ENCODE data around the gene SLC27A5. TPM values are rescaled to one million over a fixed set of nuclear protein-coding genes. Genes with fewer than 3 reads are reported as not detected.
A peak's percentile ranks its signal among the peaks of the same experiment; 100 is the strongest.

The SLC27A5 gene
- total RNA-seq, 8 experiments from 2014 or later = 11.0 to 26.3 (median 20.2) TPM

GRCh38 chr19:58482372-58482771, 29.4 kb downstream of the SLC27A5 start:
- no peak for ATAC-seq (replicated peaks in 6 of 8)
- WGBS, 10 experiments = 20 to 100% (median 79%) methylated on average over 1 to 6 of the region's 7 CpGs; no CpG with 5 or more reads in 6 of the 10 experiments
- Histone ChIP-seq H3K27ac (no peak overlapping the region), H3K4me3 (no peak overlapping the region), H3K4me1 (replicated peaks in 1 of 2) (peaks cover under 1 to 3% of the 10 kb centered on the region in 2 donors)
- in situ Hi-C loops (cut with MboI; ENCODE audit: low pct_unique_long_range_greater_than_20kb in 2 of 9, low sequenced_read_pairs in 9 of 9, unreplicated experiment in 9 of 9) = no loop called here

- ATAC-seq (replicated peaks in 6 of 8) = no peak
- in situ Hi-C loops (cut with MboI; ENCODE audit: low pct_unique_long_range_greater_than_20kb in 2 of 9, low sequenced_read_pairs in 9 of 9, unreplicated experiment in 9 of 9) = no loop called here
- Histone ChIP-seq H3K27ac (no peak overlapping the region), H3K4me3 (no peak overlapping the region), H3K4me1 (replicated peaks in 1 of 2) (peaks cover 9 to 12% of the 10 kb centered on the region in 2 donors)
- 100% methylated on average over 1 of the region's 2 CpGs; no CpG with 5 or more reads in 8 of the 10 experiments for whole genome bisulfite sequencing, 10 experiments
Measured at GRCh38 chr19:58480831-58481230, 31.0 kb downstream of the SLC27A5 start.

- in situ Hi-C loops (cut with MboI; ENCODE audit: low pct_unique_long_range_greater_than_20kb in 2 of 9, low sequenced_read_pairs in 9 of 9, unreplicated experiment in 9 of 9) = no loop called here
- Histone ChIP-seq H3K27ac (no peak overlapping the region), H3K4me1 (replicated peaks in 1 of 2) (peaks cover 9 to 12% of the 10 kb centered on the region in 2 donors), H3K4me3 (no peak overlapping the region)
- ATAC-seq (replicated peaks in 6 of 8) = no peak
- WGBS, 10 experiments = 95 to 100% methylated on average over 1 to 7 of the region's 20 CpGs; no CpG with 5 or more reads in 8 of the 10 experiments
Measured at GRCh38 chr19:58480481-58480830, 31.3 kb downstream of the SLC27A5 start.

GRCh38 chr19:58479736-58480480, 31.9 kb downstream of the SLC27A5 start:
- WGBS, 10 experiments = 80 to 90% methylated on average over 2 to 3 of the region's 28 CpGs; no CpG with 5 or more reads in 8 of the 10 experiments
- H3K4me1 ChIP-seq (replicated peaks in 1 of 2) = peaks cover 14 to 17% of the 10 kb centered on the region in 2 donors
- ATAC-seq (replicated peaks in 6 of 8) = no peak
- in situ Hi-C loops (cut with MboI; ENCODE audit: low pct_unique_long_range_greater_than_20kb in 2 of 9, low sequenced_read_pairs in 9 of 9, unreplicated experiment in 9 of 9) = no loop called here
- no peak overlapping the region for H3K4me3 ChIP-seq
- no peak overlapping the region for H3K27ac ChIP-seq

- ATAC-seq (replicated peaks in 6 of 8) = no peak
- Histone ChIP-seq H3K4me3 (no peak overlapping the region), H3K4me1 (replicated peaks in 1 of 2) (peaks cover 14 to 18% of the 10 kb centered on the region in 2 donors), H3K27ac (no peak overlapping the region)
- in situ Hi-C loops (cut with MboI; ENCODE audit: low pct_unique_long_range_greater_than_20kb in 2 of 9, low sequenced_read_pairs in 9 of 9, unreplicated experiment in 9 of 9) = no loop called here
- WGBS, 10 experiments = 0 to 100% (median 60%) methylated on average over 1 of the region's 7 CpGs; no CpG with 5 or more reads in 5 of the 10 experiments
Measured at GRCh38 chr19:58479303-58479702, 32.5 kb downstream of the SLC27A5 start.

GRCh38 chr19:58477871-58478270, 33.9 kb downstream of the SLC27A5 start:
- Histone ChIP-seq H3K27ac (no peak overlapping the region), H3K4me1 (replicated peaks in 1 of 2) (peaks cover 14 to 18% of the 10 kb centered on the region in 2 donors), H3K4me3 (no peak overlapping the region)
- in situ Hi-C loops (cut with MboI; ENCODE audit: low pct_unique_long_range_greater_than_20kb in 2 of 9, low sequenced_read_pairs in 9 of 9, unreplicated experiment in 9 of 9) = no loop called here
- WGBS, 10 experiments = 100% methylated on average over 1 of the region's 1 CpG; no CpG with 5 or more reads in 9 of the 10 experiments
- ATAC-seq (replicated peaks in 6 of 8) = no peak

GRCh38 chr19:58477130-58477529, 34.7 kb downstream of the SLC27A5 start:
- Histone ChIP-seq H3K27ac (peak overlapping the region; percentile 88 to 95), H3K4me3 (peak overlapping the region in 4 of 5 donors; percentile 45 to 53 (median 50)), H3K4me1 (replicated peaks in 1 of 2) (peaks cover 14 to 18% of the 10 kb centered on the region in 2 donors)
- in situ Hi-C loops (cut with MboI; ENCODE audit: low pct_unique_long_range_greater_than_20kb in 2 of 9, low sequenced_read_pairs in 9 of 9, unreplicated experiment in 9 of 9) = no loop called here
- WGBS, 10 experiments = 40 to 100% (median 81%) methylated on average over 1 to 3 of the region's 15 CpGs; no CpG with 5 or more reads in 5 of the 10 experiments
- no peak for ATAC-seq (replicated peaks in 6 of 8)

- in situ Hi-C loops (cut with MboI; ENCODE audit: low pct_unique_long_range_greater_than_20kb in 2 of 9, low sequenced_read_pairs in 9 of 9, unreplicated experiment in 9 of 9) = no loop called here
- Histone ChIP-seq H3K4me3 (peak overlapping the region; percentile 45 to 53 (median 49)), H3K4me1 (replicated peaks in 1 of 2) (peaks cover 14 to 18% of the 10 kb centered on the region in 2 donors), H3K27ac (peak overlapping the region; percentile 88 to 95)
- 4 to 80% (median 63%) methylated on average over 1 to 3 of the region's 27 CpGs; no CpG with 5 or more reads in 3 of the 10 experiments for WGBS, 10 experiments
- peak; percentile 1 to 31 (median 7) for ATAC-seq (replicated peaks in 6 of 8)
Measured at GRCh38 chr19:58476498-58477015, 35.2 kb downstream of the SLC27A5 start.

- Histone ChIP-seq H3K4me1 (replicated peaks in 1 of 2) (peaks cover 14 to 18% of the 10 kb centered on the region in 2 donors), H3K27ac (peak within 1 kb of the TSS; percentile 88 to 95), H3K4me3 (peak within 1 kb of the TSS; percentile 45 to 53 (median 49))
- in situ Hi-C loops (cut with MboI; ENCODE audit: low pct_unique_long_range_greater_than_20kb in 2 of 9, low sequenced_read_pairs in 9 of 9, unreplicated experiment in 9 of 9) = no loop called here
- 0% methylated on average over 1 to 6 of the region's 64 CpGs; no CpG with 5 or more reads in 7 of the 10 experiments for WGBS, 10 experiments
- ATAC-seq (replicated peaks in 6 of 8) = peak; percentile 74 to 91 (median 88)
Measured at GRCh38 chr19:58475714-58476497, 35.9 kb downstream of the SLC27A5 start, which contains the start of gene ZNF446. TSS of gene ZNF446 (plus strand) at chr19:58476352. CDS start at chr19:58477219, 867 bp downstream.

GRCh38 chr19:58474997-58475713, 36.6 kb downstream of the SLC27A5 start:
- Histone ChIP-seq H3K4me3 (peak overlapping the region; percentile 45 to 53 (median 49)), H3K27ac (peak overlapping the region; percentile 88 to 95), H3K4me1 (replicated peaks in 1 of 2) (peaks cover 14 to 18% of the 10 kb centered on the region in 2 donors)
- WGBS, 10 experiments = 0 to 90% (median 26%) methylated on average over 1 to 21 of the region's 27 CpGs; no CpG with 5 or more reads in 2 of the 10 experiments
- in situ Hi-C loops (cut with MboI; ENCODE audit: low pct_unique_long_range_greater_than_20kb in 2 of 9, low sequenced_read_pairs in 9 of 9, unreplicated experiment in 9 of 9) = no loop called here
- ATAC-seq (replicated peaks in 6 of 8) = peak in 2 of 8 experiments; percentile 2 to 3

GRCh38 chr19:58474291-58474996, 37.3 kb downstream of the SLC27A5 start:
- no peak overlapping the region for H3K27ac ChIP-seq

GRCh38 chr19:58473775-58474174, 38.0 kb downstream of the SLC27A5 start:
- Histone ChIP-seq H3K27ac (no peak overlapping the region), H3K4me1 (replicated peaks in 1 of 2) (peaks cover 14 to 18% of the 10 kb centered on the region in 2 donors), H3K4me3 (no peak overlapping the region)
- no peak for ATAC-seq (replicated peaks in 6 of 8)
- in situ Hi-C loops (cut with MboI; ENCODE audit: low pct_unique_long_range_greater_than_20kb in 2 of 9, low sequenced_read_pairs in 9 of 9, unreplicated experiment in 9 of 9) = no loop called here

More at GRCh38 chr19:58474291-58474996, 37.3 kb downstream of the SLC27A5 start:
- 70 to 100% (median 93%) methylated on average over 2 to 5 of the region's 12 CpGs; no CpG with 5 or more reads in 4 of the 10 experiments for WGBS, 10 experiments
- no peak for ATAC-seq (replicated peaks in 6 of 8)
- no peak overlapping the region for H3K4me3 ChIP-seq
- in situ Hi-C loops (cut with MboI; ENCODE audit: low pct_unique_long_range_greater_than_20kb in 2 of 9, low sequenced_read_pairs in 9 of 9, unreplicated experiment in 9 of 9) = no loop called here
- peaks cover 14 to 18% of the 10 kb centered on the region in 2 donors for H3K4me1 ChIP-seq (replicated peaks in 1 of 2)
